NCI-H187 treated with DMSO at 0.1 percent for 48 hours (cell line): ENCODE results near the gene FUT8.

Source experiments
- DNase-seq: peaks from one replicate; lab custom pipeline; 2025; lab: John Stamatoyannopoulos, UW

Gene FUT8

GRCh38 chr14:65495196-65495595 is 82.7 kb downstream of the FUT8 start:
- DNase-seq: no peak

GRCh38 chr14:65496178-65496993 is 83.9 kb downstream of the FUT8 start:
- DNase-seq: no peak

- no peak for DNase-seq
These were observed 86.6 kb downstream of the FUT8 start for GRCh38 chr14:65499138-65499537.

GRCh38 chr14:65500075-65500474 is 87.5 kb downstream of the FUT8 start:
- no peak for DNase-seq

- no peak for DNase-seq
These were observed 88.8 kb downstream of the FUT8 start for GRCh38 chr14:65501328-65501727.

GRCh38 chr14:65502676-65503124 is 90.2 kb downstream of the FUT8 start:
- DNase-seq: peak; percentile 75

- DNase-seq: no peak
These were observed 91.2 kb downstream of the FUT8 start for GRCh38 chr14:65503771-65504170.

- no peak for DNase-seq
These were observed 94.3 kb downstream of the FUT8 start for GRCh38 chr14:65506801-65507200.

- DNase-seq: no peak
These were observed 97.3 kb downstream of the FUT8 start for GRCh38 chr14:65509842-65510241.

- DNase-seq: no peak
These were observed 101.1 kb downstream of the FUT8 start for GRCh38 chr14:65513671-65514070.

GRCh38 chr14:65517635-65518542 is 105.4 kb downstream of the FUT8 start:
- no peak for DNase-seq

GRCh38 chr14:65528069-65528468 is 115.5 kb downstream of the FUT8 start:
- DNase-seq: no peak

- no peak for DNase-seq
These were observed 118.6 kb downstream of the FUT8 start for GRCh38 chr14:65531148-65531547.

GRCh38 chr14:65533736-65534404 is 121.3 kb downstream of the FUT8 start:
- no peak for DNase-seq

GRCh38 chr14:65536781-65537423 is 124.4 kb downstream of the FUT8 start:
- DNase-seq: no peak

- DNase-seq: no peak
These were observed 136.3 kb downstream of the FUT8 start for GRCh38 chr14:65548878-65549277.

- no peak for DNase-seq
These were observed 136.9 kb downstream of the FUT8 start for GRCh38 chr14:65549429-65549828.

GRCh38 chr14:65550779-65551643 is 138.5 kb downstream of the FUT8 start:
- DNase-seq: no peak

GRCh38 chr14:65552724-65553123 is 140.2 kb downstream of the FUT8 start:
- no peak for DNase-seq

GRCh38 chr14:65554837-65555236 is 142.3 kb downstream of the FUT8 start:
- DNase-seq: no peak

GRCh38 chr14:65555358-65555757 is 142.8 kb downstream of the FUT8 start:
- DNase-seq: no peak
